ENCODE measurements around the gene PSMB10.

DNA sequence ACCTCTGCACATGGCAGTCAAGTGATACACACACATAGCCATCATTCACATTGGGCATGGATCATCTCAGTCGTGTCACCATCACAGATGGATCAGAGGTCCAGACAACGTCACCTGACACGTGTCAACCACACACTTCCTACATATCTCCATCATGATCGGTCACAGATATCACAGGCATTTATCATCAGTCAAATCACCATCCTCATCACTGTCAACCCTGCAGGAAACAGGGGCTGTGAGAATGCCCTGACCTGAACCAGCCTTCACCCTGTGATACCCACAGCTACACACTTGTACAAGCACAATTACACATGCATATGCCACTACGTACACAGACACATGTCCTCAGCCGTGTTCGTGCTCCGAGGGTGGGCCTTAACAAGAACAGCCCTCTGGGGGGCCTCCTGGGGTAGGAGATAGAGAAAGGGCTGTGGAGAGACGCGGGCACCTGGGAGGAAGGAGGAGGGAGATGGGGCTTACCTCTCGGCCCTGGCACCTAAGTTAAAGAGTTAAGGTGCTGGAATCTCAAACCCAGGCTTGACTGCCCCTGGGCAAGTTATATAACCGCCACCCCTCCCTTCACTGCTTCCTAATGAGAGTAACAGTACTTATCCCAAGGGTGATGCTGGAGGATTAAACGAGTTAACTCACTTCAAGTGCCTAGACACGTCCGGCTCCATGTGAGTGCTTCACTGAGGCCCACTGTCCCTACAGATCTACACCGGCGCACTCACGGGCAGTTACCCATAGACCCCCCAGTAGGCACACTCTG, 30.7 kb upstream of the PSMB10 start:
- TF ChIP-seq EZH2phosphoT487 (IDR thresholded peaks at IDR 0.05; ENCODE audit: borderline replicate concordance): no peak
- TF ChIP-seq, protein P1, sequence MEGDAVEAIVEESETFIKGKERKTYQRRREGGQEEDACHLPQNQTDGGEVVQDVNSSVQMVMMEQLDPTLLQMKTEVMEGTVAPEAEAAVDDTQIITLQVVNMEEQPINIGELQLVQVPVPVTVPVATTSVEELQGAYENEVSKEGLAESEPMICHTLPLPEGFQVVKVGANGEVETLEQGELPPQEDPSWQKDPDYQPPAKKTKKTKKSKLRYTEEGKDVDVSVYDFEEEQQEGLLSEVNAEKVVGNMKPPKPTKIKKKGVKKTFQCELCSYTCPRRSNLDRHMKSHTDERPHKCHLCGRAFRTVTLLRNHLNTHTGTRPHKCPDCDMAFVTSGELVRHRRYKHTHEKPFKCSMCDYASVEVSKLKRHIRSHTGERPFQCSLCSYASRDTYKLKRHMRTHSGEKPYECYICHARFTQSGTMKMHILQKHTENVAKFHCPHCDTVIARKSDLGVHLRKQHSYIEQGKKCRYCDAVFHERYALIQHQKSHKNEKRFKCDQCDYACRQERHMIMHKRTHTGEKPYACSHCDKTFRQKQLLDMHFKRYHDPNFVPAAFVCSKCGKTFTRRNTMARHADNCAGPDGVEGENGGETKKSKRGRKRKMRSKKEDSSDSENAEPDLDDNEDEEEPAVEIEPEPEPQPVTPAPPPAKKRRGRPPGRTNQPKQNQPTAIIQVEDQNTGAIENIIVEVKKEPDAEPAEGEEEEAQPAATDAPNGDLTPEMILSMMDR (conservative IDR thresholded peaks at IDR 0.05; ENCODE audit: low read length): no peak

All from Loucy (cell line).